HG02588 (cell line): ENCODE results near the gene CMSS1.
"Not testable (repeated sequence)": the region's sequence is repeated elsewhere in the genome, so short reads cannot be mapped to it uniquely, and the experiment has no call there.

Source experiments
- ATAC-seq: cut with Tn5 transposase; IDR thresholded peaks from one replicate; pipeline ENCODE4 v1.9.1; 2021; ENCODE audit warnings: mild to moderate bottlenecking, moderate library complexity; ENCODE audit not compliant: unreplicated experiment

The CMSS1 gene

DNA sequence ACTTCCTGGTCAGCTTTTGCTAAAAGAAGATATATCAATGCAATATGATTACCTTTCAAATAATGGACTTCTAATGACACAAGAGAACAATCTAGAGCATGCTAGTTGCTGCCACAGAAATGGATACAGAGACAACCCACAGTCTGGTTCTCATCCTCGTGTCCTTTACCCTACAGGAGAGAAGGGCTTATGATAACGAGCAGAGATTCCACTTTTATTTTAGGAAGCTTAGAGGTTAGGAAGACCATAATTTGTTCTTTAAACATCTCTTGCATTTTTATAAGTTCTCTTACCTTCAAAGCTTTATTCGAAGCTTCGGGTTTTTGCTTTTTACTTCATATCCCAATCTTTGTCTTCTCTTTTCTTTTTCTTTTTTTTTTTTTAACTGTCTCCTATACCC, 257.5 kb downstream of the CMSS1 start:
- ATAC-seq, result no peak

DNA sequence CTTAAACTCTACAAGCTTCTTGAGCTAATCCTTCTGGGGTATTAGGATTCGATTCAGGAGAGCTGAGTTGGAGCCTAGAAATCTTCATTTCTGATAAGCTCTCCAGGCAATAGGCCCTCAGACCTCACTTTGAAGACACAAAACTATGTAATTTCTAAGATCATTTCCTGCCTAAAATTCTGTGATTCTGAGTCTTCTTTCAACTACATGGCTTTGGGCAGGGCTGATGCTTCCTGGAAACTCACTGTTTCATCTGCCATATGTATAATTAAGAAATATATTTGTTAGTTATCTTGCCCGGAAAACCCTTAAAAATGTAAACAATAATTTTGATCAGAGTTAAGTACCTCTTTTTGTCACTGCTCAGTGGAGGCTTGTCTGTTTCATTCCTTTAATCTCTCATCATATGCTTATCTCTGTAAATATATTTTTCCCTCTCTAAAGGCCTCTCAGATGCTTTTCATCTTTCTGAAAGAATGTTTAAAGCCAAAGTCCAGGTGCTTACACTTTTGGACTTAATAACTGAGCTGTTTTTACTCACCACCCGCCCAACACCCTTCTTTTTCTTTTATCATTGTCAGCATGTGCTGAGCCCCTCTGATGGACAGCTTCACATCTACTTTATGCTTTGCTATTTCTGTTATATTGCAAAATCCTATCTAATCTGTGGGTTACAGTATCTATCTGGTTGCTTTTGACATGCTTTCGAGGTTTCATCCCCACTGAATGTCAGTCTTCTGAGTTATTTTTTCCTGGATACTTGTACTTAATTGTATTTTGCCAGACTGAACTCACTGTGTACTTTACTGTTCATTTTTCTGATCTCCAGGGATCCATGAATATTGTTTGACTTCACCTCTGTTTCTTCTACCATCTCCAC, 258.4 kb downstream of the CMSS1 start:
- no peak for ATAC-seq

DNA sequence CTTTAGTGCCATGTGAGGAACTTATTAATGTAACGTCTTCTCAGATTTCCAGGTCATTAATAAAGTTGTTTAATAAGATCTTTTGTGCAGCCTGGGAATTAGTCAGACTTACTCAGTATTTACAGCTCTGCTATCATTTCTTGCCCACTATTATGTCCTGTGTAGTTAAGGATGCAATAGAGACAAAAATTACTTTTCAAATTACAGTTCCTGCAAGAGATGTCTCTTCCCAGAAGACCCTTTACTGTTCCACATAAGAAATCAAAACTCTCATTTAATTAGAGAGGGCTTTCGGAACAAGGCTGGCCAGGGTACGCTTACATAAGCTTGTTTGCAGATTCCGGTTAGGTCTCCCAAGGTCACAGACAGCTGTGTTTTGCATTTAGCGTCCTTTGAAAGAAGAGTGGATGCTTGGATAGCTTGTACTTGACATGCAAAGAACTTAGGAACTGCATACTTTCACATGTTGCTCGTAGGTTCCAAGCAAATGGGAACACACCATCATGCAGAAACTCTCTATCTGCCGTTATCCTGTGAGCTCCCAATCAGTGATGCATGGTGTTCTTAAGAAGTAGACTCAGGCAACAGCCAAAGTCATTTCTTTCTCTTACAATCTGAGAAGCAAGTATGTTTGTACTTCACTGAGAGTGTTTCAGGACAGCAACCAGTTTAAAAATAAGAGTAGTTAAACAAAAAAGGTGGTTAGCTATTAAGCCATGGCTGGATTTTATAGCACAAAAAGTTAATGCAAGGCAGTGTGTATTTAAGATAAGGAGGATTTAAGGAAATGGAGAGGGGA, 259.3 kb downstream of the CMSS1 start:
- no peak for ATAC-seq

DNA sequence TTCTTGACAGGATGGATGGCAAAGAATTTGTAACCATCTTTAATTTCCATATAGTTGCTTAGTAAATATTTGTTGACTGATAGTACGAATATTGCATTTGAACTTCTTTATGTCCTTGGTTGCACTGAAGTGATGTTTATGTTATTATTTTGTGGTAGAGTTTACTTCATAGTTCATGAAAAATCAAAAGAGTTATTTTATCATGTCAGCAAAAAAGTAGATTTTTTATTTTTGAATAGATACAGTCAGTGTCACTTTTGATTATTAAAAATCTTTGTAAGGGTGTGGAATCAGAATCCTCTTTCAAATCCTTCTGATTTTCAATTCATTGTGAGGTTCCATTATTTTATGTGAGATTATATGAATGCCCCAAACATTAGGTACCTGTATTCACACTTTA, 261.7 kb downstream of the CMSS1 start:
- no peak for ATAC-seq

DNA sequence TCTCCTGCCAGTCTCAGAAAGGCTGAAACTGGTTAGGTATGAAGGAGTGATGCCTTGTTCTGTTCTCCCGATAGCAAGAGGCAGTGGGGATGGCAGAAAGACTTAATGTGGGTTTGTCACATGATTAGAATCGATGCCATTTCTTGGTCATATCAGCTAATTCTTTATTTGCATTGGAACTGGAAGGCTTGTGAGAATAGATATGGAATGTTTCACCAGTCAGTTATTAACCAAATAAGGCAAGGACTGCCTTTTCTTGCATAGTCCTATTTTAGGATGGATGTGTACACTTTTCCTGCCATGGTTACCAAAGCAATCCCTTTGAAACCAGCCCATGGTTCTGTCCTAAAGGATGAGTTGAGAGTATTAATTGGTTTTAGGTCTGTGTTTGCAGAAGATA, 262.9 kb downstream of the CMSS1 start:
- no peak for ATAC-seq

DNA sequence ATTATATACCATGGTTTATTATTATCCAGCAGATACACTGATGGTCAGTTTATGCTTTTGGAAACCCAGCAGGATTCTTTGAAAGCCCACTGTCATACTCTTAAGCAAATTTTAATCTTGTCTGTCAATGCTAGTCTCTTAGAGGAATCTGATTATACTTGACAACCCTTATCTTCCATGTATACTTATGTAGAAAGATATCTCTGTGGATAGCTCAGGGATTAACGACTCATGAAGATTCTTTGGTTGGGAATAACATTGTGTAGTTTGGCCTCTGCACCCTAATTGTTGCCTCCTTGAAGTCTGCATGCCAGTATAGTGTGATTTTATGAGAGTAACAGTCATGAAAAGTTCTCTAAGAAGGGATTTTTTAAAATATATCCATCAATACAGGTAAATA, 263.6 kb downstream of the CMSS1 start:
- ATAC-seq, result no peak

DNA sequence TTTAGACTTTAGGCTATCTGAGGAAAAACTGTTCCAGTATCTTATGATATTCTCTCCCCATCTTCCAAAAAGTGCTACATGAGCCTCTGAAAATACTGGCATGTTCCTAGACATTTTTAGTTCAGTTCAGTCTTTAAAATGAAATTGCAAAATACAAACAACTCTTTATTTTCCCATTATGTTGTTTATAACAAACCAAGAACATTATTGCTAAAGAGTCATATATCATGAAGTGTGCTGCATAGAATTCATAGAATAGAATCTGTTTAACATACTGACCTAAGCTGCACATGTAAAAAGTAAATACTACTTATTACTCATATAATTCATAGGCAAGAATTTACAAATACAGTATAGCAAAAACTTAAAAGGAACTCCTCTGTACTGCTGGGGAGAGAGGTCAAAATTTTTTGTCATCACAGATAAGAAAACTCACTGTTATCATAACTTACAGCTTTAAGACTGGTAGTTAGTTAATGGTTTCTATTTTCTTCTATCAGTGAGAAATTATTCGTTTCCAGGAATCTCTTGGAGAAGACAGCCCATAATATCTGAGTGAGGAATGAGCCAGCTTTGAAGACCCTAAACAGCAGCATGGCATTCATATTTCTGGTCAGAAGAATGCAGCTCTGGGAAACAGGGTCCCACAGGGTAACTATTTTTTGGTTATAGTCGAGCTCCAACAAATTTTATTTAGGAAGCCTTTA, 264.5 kb downstream of the CMSS1 start:
- ATAC-seq, result no peak

DNA sequence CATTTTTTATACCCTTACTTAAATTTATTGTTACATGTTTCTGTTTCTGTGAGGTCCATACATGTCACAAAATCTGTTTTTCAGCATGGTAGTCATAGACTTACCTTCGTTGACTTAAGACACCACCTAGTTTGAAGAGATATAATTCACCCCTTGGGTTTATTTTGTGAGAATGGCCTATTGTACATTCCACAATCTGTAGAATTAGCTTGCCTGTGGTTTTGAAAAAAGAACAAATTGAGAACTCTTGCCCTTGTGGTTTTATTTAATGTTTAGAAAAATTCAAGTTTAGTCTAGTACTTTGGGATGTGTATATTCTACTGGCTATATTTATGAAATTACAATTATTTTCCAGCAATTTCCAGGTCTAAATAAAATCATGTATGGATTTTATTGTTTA, 265.1 kb downstream of the CMSS1 start:
- no peak for ATAC-seq

DNA sequence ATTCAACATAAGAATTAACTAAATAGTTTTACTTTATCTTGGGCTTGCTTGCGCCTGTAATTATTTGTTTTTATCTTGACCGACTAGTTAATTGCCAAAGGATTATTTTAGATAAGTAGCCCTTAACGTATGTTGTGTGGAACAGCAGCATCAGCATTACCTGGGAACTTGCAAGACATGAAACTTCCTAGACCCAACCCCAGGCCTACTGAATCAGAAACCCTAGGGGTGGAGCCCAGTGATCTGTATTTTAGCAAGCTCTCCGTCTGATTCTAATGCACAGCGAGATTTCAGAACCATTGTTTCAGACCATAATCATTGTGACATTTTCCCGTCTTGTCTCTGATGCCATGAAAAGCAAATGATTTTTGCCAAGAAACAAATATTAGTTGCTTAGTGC, 265.5 kb downstream of the CMSS1 start:
- no peak for ATAC-seq

DNA sequence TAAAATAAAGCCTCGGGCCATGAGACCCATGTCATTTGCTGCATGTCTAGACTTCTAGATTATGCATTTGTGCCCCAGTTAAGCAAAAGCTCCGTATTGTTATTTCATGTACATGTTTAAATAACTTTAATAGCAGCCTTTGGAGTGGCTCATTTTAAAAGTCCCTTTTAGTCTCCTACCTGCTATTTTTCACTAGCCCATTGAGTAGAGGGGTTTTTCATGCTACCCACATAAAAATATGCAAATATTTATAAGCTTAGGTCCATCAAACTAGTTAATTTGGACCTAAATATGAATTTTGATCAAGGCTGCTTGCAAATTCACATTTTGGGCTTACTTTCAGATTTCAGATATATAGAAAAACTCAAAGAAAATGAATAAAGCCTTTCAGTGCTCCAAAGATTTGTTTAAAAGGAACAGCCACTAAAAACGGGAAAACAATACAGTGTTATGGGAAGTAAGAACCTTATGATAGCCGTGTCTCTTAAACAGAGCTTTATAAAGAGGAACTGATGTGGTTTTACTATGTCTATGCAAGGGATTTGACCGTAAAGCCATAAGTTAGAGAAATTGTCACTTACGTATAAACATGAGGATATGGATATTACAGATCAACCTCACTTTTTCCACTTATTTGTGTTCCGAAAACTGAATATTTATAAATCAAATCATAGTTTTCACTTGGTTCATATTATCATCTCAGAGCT, 266.6 kb downstream of the CMSS1 start:
- ATAC-seq, result no peak

DNA sequence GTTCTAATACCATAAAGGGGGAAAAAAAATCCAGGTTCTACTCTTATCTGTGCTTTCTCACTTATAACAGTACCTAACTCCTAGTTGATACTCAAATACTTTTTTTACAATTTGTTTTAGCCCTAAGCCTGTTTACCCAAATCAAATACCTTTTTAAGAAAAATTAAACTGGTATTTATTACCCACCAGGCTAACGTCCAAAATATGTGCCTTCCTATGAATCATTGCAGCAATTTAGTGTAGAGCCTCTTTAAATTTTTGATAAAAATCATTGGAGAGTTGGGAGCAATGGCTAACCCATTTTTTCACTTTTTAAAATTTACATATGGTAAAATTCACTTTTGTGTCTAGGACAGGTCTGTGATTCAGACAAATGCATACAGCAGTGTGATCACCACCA, 268.7 kb downstream of the CMSS1 start:
- ATAC-seq, result no peak

DNA sequence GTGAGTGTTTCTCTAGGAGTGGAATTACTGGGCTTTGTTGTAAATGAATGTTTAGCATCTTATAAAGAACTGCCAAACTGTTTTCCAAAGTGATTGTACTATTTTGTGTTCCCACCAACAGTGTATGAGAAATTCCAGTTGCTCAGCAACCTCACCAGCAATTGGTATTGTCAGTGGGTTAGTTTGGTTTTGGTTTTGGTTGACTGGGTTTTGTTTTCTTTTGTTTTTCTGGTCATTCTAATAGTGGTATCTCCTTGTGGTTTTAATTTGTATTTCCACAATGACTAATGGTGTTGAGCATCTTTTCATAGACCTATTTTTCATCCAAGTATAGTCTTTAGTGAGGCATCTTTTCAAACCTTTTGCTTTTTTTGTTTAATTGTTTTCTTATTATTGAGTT, 269.5 kb downstream of the CMSS1 start:
- ATAC-seq, result peak; percentile 90

DNA sequence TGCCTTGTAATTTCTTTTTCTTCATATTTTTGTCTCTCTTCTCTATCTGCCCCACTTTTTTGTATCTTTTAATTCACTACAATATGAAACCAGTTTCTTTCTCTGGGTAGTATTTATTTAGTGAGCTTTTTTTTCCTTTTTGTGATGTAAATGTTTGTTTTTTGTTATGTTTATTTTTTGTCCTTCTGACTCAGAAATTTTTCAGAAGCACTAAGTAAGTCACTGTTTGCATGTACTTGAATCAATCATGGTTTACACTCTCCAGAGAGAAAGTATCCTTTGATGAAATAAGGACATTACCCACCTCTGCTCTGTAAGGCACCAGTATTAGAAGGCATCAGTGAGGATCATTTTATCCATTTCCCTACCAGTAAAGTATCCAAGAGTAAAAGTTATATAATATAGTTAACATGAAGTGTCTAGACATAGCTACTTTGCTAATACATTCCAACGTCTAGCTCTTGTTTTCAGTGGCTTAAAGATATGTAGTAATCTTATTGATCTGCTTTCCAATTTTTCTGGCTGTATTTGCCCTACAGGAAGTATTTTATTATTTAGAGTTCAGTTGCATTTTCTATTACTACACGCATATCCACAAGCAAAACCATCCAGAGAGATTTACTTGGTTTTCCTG, 271.2 kb downstream of the CMSS1 start:
- no peak for ATAC-seq

DNA sequence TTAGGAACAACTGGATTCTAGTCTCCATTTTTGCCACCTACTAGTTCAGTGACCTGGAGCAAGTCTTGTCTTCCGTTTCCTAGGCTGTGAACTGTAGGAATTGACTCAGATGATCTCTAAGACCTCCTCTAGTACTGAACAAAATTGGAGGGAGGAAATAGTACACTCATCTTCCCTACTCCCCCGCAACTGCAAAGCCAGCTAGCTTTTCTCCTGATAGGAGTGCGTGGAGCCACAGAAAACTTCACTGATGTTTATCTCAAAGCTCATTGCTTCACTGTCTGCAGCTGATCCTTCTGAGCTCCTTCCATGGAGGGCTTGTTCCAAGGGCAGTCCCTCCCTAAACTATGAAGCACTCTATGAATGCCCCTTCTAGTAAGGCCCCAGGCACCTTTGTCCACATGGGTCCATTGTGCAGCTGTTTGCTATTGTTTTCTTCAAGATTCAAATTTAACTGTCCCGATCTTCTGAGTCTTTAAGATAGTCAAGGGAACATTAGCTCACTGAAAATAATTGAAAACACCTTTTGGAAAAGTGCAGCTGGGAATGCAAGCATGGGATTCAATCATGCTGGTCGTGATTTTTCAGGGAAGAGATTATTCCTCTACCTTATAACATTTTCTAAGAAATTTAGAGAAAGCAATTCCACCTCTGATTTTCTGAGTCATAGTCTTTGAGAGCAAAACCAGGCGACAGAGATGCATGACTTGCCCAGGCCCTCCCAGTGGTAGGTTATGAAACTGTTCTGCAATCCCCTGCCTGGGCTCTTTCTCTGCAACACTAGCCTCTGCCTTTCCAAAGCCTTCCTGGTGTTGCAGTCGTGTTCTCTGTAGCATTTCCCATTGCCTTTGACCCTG, 272.4 kb downstream of the CMSS1 start:
- peak; percentile 57 for ATAC-seq

DNA sequence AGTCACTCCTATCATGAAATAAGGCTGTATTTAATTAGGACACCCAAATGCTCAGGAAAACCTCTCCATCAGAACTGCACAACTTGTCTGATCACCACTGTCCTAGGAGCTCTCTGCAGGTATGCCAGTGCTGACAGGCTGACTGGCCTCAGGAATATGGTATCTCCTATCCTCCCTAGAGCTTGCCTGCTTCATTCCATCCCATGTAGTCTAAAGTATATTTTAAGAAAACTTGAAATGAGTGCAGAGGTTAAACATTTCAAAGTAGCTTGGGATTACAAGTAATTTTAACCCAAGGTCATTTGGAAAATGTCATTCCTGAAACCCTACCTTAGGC, 273.0 kb downstream of the CMSS1 start:
- ATAC-seq, result no peak

DNA sequence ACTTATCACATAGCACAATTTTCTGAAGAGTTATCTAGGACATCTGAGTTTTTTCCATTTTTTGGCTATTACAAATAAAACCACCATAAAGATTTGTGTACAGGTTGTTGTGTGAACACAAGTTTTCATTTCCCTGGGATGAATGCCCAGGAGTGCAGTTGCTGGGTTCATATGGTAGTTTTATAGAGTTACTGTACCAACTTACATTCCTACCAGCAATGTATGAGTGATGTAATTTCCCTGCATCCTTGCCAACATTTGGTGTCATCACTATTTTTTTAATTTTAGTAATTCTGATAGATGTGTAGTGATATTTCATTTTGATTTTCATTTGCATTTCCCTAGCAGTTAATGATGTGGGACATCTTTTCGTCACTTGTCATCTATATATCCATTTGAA, 276.2 kb downstream of the CMSS1 start:
- ATAC-seq, result no peak

DNA sequence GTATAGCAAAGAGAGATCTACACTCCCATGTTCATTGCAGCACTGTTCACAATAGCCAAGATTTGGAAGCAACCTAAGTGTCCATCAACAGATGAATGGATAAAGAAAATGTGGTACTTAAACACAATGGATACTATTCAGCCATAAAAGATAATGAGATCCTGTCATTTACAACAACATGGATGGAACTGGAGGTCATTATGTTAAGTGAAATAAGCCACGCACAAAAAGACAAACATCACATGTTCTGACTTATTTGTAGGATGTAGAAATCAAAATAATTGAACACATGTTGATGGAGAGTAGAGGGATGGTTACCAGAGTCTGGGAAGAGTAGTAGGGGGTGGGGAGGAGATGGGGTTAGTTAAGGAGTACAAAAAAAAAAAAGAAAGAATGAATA, 278.6 kb downstream of the CMSS1 start:
- ATAC-seq, result not testable (repeated sequence)

DNA sequence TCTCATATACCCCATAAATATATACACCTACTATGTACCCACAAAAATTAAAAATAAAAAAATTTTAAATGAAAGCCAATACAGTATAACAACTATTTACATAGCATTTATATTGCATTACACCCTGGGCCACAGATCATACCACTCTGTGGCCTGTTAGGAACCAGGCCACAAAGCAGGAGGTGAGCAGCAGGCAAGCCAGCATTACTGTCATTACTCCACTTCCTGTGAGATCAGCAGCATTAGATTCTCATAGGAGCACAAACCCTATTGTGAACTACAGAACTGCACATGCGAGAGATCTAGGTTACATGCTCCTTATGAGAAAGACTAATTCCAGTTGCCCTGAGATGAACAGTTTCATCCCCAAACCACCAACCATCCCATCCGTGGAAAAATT, 279.2 kb downstream of the CMSS1 start:
- no peak for ATAC-seq

DNA sequence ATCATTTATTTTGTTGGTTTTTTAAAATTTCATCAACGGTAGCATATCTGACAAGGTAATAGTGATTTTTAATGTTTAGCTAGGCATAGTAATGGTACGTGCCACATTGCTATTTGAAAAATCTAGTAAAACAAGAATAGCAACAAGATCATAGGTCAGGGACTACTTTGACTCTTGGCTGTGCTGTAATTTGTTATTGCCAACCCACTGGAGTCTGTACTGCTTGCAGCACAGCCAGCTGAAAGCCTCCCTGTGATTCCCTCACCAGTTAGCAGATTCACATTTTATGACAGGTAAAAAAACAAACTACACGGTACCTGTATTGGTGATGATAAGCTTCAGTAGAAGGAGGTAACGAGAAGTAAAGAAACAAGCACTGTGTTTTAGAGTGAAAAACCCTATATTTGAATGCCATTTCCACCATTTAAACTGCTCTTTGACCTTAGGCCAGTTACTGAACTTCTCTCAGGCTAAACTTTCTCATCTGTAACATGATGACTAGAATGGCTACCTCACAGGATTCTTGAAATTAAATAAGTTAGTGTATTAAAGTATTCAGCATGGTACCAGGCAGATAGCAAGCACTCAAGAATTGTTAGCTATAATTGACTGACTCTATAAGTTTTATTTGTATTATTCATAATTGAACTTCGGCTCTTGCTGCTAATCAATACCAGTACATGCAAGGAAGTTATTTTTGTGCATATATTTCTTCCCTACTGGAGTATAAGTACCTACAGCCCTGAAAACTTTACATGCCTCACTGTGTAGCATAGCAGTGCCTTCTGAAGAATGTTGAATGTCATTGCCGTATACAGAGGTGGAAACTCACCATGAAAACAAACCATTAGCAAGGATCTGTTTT, 280.5 kb downstream of the CMSS1 start:
- no peak for ATAC-seq
